SJSA1 (cell line): Measurements from ENCODE around the gene THEM5. TPM values are rescaled to one million over a fixed set of nuclear protein-coding genes. Genes with fewer than 3 reads are reported as not detected.

Experiments used
- DNase-seq, 2 experiments: peaks; one replicate each; pipeline ENCODE4 v3.0.0-alpha.2; 2015 to 2020; ENCODE audit warnings: low spot score in 2 of 2, low read depth in 1 of 2
- H3K27ac ChIP-seq: fragments of 250-450 bp; sonication (Bioruptor Pico); 2 replicates; pipeline ENCODE4 v1.5.1; 2020; ENCODE audit warnings: mild to moderate bottlenecking, moderate library complexity
- H3K27me3 ChIP-seq: fragments of 250-450 bp; sonication (Bioruptor Pico); replicated peaks from 2 replicates; pipeline ENCODE4 v1.5.1; 2020; ENCODE audit warnings: mild to moderate bottlenecking, moderate library complexity
- H3K36me3 ChIP-seq: fragments of 250-450 bp; sonication (Bioruptor Pico); 2 replicates; pipeline ENCODE4 v1.5.1; 2020; ENCODE audit warnings: mild to moderate bottlenecking
- H3K4me1 ChIP-seq: fragments of 250-450 bp; sonication (Bioruptor Pico); replicated peaks from 2 replicates; pipeline ENCODE4 v1.6.1; 2021; ENCODE audit warnings: mild to moderate bottlenecking
- H3K4me3 ChIP-seq: fragments of 250-450 bp; sonication (Bioruptor Pico); 2 replicates; pipeline ENCODE4 v1.5.1; 2020; ENCODE audit warnings: mild to moderate bottlenecking
- H3K9me3 ChIP-seq: fragments of 250-450 bp; sonication (Bioruptor Pico); replicated peaks from 2 replicates; pipeline ENCODE4 v1.5.1; 2020; ENCODE audit warnings: mild to moderate bottlenecking
- total RNA-seq: library from RNA; depleted of rRNA; stranded (reverse); fragments of >200 nt; shearing (Covaris generic); gene quantifications from 2 replicates; pipeline ENCODE4 v1.2.3, GENCODE V29; 2014

Gene THEM5
- total RNA-seq, 1 experiment from 2014 or later = not detected

- no peak overlapping the region for H3K4me3 ChIP-seq
- no peak overlapping the region for H3K27ac ChIP-seq
- no peaks in the 10 kb centered on the region; the same call in 1 of the 2 replicates for H3K27me3 ChIP-seq
- no peaks in the 10 kb centered on the region for H3K9me3 ChIP-seq
- no peaks in the 10 kb centered on the region for H3K4me1 ChIP-seq
- no peaks in the 10 kb centered on the region for H3K36me3 ChIP-seq
- DNase-seq = no peak
These were observed 37.7 kb downstream of the THEM5 start for GRCh38 chr1:151815716-151816327.

- Histone ChIP-seq H3K27me3 (no peaks in the 10 kb centered on the region; the same call in 1 of the 2 replicates), H3K4me3 (no peak overlapping the region), H3K4me1 (no peaks in the 10 kb centered on the region; the same call in 1 of the 2 replicates), H3K9me3 (no peaks in the 10 kb centered on the region), H3K36me3 (no peaks in the 10 kb centered on the region), H3K27ac (no peak overlapping the region)
- no peak for DNase-seq
These were observed 38.5 kb downstream of the THEM5 start for GRCh38 chr1:151814971-151815545.

GRCh38 chr1:151814426-151814825, 39.1 kb downstream of the THEM5 start:
- H3K4me3 ChIP-seq = no peak overlapping the region
- no peak overlapping the region for H3K27ac ChIP-seq
- no peaks in the 10 kb centered on the region; the same call in 1 of the 2 replicates for H3K27me3 ChIP-seq
- no peaks in the 10 kb centered on the region for H3K36me3 ChIP-seq
- no peaks in the 10 kb centered on the region for H3K9me3 ChIP-seq
- no peak for DNase-seq
- H3K4me1 ChIP-seq = peaks cover 5% of the 10 kb centered on the region; the same call in 1 of the 2 replicates

GRCh38 chr1:151813271-151813977, 40.1 kb downstream of the THEM5 start:
- H3K27me3 ChIP-seq = no peaks in the 10 kb centered on the region; the same call in 1 of the 2 replicates
- no peak for DNase-seq
- H3K9me3 ChIP-seq = no peaks in the 10 kb centered on the region
- peaks cover 5% of the 10 kb centered on the region; the same call in 1 of the 2 replicates for H3K4me1 ChIP-seq
- no peaks in the 10 kb centered on the region for H3K36me3 ChIP-seq
- no peak overlapping the region for H3K4me3 ChIP-seq
- no peak overlapping the region for H3K27ac ChIP-seq

- peaks cover 5% of the 10 kb centered on the region; the same call in 1 of the 2 replicates for H3K4me1 ChIP-seq
- peaks cover 4% of the 10 kb centered on the region for H3K27me3 ChIP-seq
- H3K4me3 ChIP-seq = no peak overlapping the region
- DNase-seq = no peak
- no peaks in the 10 kb centered on the region for H3K9me3 ChIP-seq
- H3K36me3 ChIP-seq = no peaks in the 10 kb centered on the region
- no peak overlapping the region for H3K27ac ChIP-seq
These were observed 42.3 kb downstream of the THEM5 start for GRCh38 chr1:151811181-151811580.

- peak in 1 of 2 experiments; percentile 19 for DNase-seq
- H3K27me3 ChIP-seq = peaks cover 10% of the 10 kb centered on the region
- H3K27ac ChIP-seq = peak overlapping the region; percentile 21; the same call in 1 of the 2 replicates
- H3K4me1 ChIP-seq = peaks cover 5% of the 10 kb centered on the region; the same call in 1 of the 2 replicates
- no peaks in the 10 kb centered on the region for H3K9me3 ChIP-seq
- H3K4me3 ChIP-seq = no peak overlapping the region
- H3K36me3 ChIP-seq = no peaks in the 10 kb centered on the region
These were observed 43.4 kb downstream of the THEM5 start for GRCh38 chr1:151809985-151810556.

GRCh38 chr1:151809290-151809984, 44.1 kb downstream of the THEM5 start:
- no peaks in the 10 kb centered on the region for H3K9me3 ChIP-seq
- peaks cover 16% of the 10 kb centered on the region for H3K27me3 ChIP-seq
- no peaks in the 10 kb centered on the region for H3K36me3 ChIP-seq
- H3K27ac ChIP-seq = no peak overlapping the region; the same call in 1 of the 2 replicates
- no peak for DNase-seq
- H3K4me1 ChIP-seq = peaks cover 5% of the 10 kb centered on the region; the same call in 1 of the 2 replicates
- no peak overlapping the region for H3K4me3 ChIP-seq

- Histone ChIP-seq H3K36me3 (no peaks in the 10 kb centered on the region), H3K27ac (no peak overlapping the region), H3K9me3 (no peaks in the 10 kb centered on the region), H3K4me3 (no peak overlapping the region), H3K4me1 (peaks cover 5% of the 10 kb centered on the region; the same call in 1 of the 2 replicates), H3K27me3 (peaks cover 16% of the 10 kb centered on the region)
- DNase-seq = no peak
These were observed 45.7 kb downstream of the THEM5 start for GRCh38 chr1:151807766-151808165.

- Histone ChIP-seq H3K27ac (no peak overlapping the region), H3K4me1 (peaks cover 5% of the 10 kb centered on the region; the same call in 1 of the 2 replicates), H3K4me3 (no peak overlapping the region), H3K9me3 (no peaks in the 10 kb centered on the region), H3K36me3 (no peaks in the 10 kb centered on the region), H3K27me3 (peaks cover 20% of the 10 kb centered on the region)
- DNase-seq = no peak
These were observed 46.4 kb downstream of the THEM5 start for GRCh38 chr1:151807131-151807530.

- Histone ChIP-seq H3K9me3 (no peaks in the 10 kb centered on the region), H3K27ac (no peak overlapping the region), H3K4me1 (peaks cover 5% of the 10 kb centered on the region; the same call in 1 of the 2 replicates), H3K27me3 (peaks cover 27% of the 10 kb centered on the region), H3K4me3 (no peak overlapping the region), H3K36me3 (no peaks in the 10 kb centered on the region)
- DNase-seq = no peak
These were observed 47.3 kb downstream of the THEM5 start for GRCh38 chr1:151806170-151806569.

- peaks cover 36% of the 10 kb centered on the region for H3K27me3 ChIP-seq
- no peaks in the 10 kb centered on the region for H3K9me3 ChIP-seq
- H3K36me3 ChIP-seq = no peaks in the 10 kb centered on the region
- H3K27ac ChIP-seq = no peak within 1 kb of the TSS
- no peak within 1 kb of the TSS for H3K4me3 ChIP-seq
- DNase-seq = no peak
- peaks cover 5% of the 10 kb centered on the region; the same call in 1 of the 2 replicates for H3K4me1 ChIP-seq
These were observed 48.3 kb downstream of the THEM5 start, which contains the start of gene LINGO4 for GRCh38 chr1:151805066-151805820. Gene LINGO4 (minus strand): TSS chr1:151805419. CDS start chr1:151802704, 2,715 bp downstream.

- DNase-seq = no peak
- Histone ChIP-seq H3K4me3 (no peak overlapping the region), H3K9me3 (no peaks in the 10 kb centered on the region), H3K4me1 (no peaks in the 10 kb centered on the region), H3K27ac (no peak overlapping the region), H3K36me3 (no peaks in the 10 kb centered on the region), H3K27me3 (peaks cover 50% of the 10 kb centered on the region)
These were observed 49.6 kb downstream of the THEM5 start for GRCh38 chr1:151803915-151804314.
